DLD1 (cell line): Measurements from ENCODE around the gene PGA4.
"Not testable (repeated sequence)": the region's sequence is repeated elsewhere in the genome, so short reads cannot be mapped to it uniquely, and the experiment has no call there.

Experiments
- in situ Hi-C: cut with HindIII; loops from 2 replicates; pipeline ENCODE4 v1.10.0; 2017; ENCODE audit warnings: low sequenced_read_pairs

PGA4 gene

GRCh38 chr11:61248071-61248470 is 25.9 kb downstream of the PGA4 start:
- in situ Hi-C loops: not testable (repeated sequence)

- in situ Hi-C loops: not testable (repeated sequence)
These were observed 27.1 kb downstream of the PGA4 start for GRCh38 chr11:61249201-61249600.

- in situ Hi-C loops: not testable (repeated sequence)
These were observed 28.9 kb downstream of the PGA4 start for GRCh38 chr11:61250796-61251765.

- in situ Hi-C loops: not testable (repeated sequence)
These were observed 30.2 kb downstream of the PGA4 start for GRCh38 chr11:61252332-61252731.

GRCh38 chr11:61254403-61255025 is 32.4 kb downstream of the PGA4 start:
- in situ Hi-C loops: no loop called here

- in situ Hi-C loops: no loop called here
These were observed 34.7 kb downstream of the PGA4 start for GRCh38 chr11:61256710-61257482.

GRCh38 chr11:61258546-61258945 is 36.4 kb downstream of the PGA4 start:
- in situ Hi-C loops: no loop called here

- in situ Hi-C loops: no loop called here
These were observed 37.2 kb downstream of the PGA4 start for GRCh38 chr11:61259363-61259762.

- in situ Hi-C loops: no loop called here
These were observed 42.2 kb downstream of the PGA4 start for GRCh38 chr11:61264371-61264770.

- in situ Hi-C loops: no loop called here
These were observed 42.6 kb downstream of the PGA4 start for GRCh38 chr11:61264795-61265194.

GRCh38 chr11:61265357-61265756 is 43.2 kb downstream of the PGA4 start:
- in situ Hi-C loops: no loop called here

- in situ Hi-C loops: no loop called here
These were observed 44.5 kb downstream of the PGA4 start for GRCh38 chr11:61266602-61267001.

GRCh38 chr11:61267437-61267841 is 45.3 kb downstream of the PGA4 start:
- in situ Hi-C loops: no loop called here

GRCh38 chr11:61268588-61269250 is 46.6 kb downstream of the PGA4 start:
- in situ Hi-C loops: no loop called here

GRCh38 chr11:61270354-61271076 is 48.4 kb downstream of the PGA4 start:
- in situ Hi-C loops: no loop called here

GRCh38 chr11:61272731-61273130 is 50.6 kb downstream of the PGA4 start:
- in situ Hi-C loops: no loop called here

- in situ Hi-C loops: no loop called here
These were observed 51.3 kb downstream of the PGA4 start for GRCh38 chr11:61273178-61274078.

- in situ Hi-C loops: no loop called here
These were observed 51.9 kb downstream of the PGA4 start for GRCh38 chr11:61274084-61274483.

- in situ Hi-C loops: no loop called here
These were observed 53.0 kb downstream of the PGA4 start for GRCh38 chr11:61275191-61275590.
